Panc1 (cell line): ENCODE measurements around the gene TMEM167A. TPM values are rescaled to one million over a fixed set of nuclear protein-coding genes. Genes with fewer than 3 reads are reported as not detected.

Experiments
- ATAC-seq: fragments of 200-7000 bp; cut with Tn5 transposase; 2 replicates; pipeline ENCODE4 v1.9.1; 2020; ENCODE audit warnings: mild to moderate bottlenecking, moderate library complexity
- BruUV-seq: library from RNA; stranded (reverse); fragments of 400-500 nt; replicated peaks from 2 replicates; lab custom pipeline; 2021; lab: Mats Ljungman, UMichigan
- CTCF ChIA-PET: fragments of 300-600 bp; sonication (Branson Sonifier 250); formaldehyde crosslinking; loops from one replicate; lab custom pipeline; 2022; ENCODE audit warnings: antibody characterized with exemption; lab: Charles Lee
- POLR2A ChIA-PET: fragments of 300-600 bp; sonication (Branson Sonifier 250); formaldehyde crosslinking; loops from one replicate; lab custom pipeline; 2022; ENCODE audit warnings: antibody characterized with exemption; lab: Charles Lee
- DNase-seq: peaks from one replicate; pipeline ENCODE4 v3.0.0-alpha.2; 2010; ENCODE audit warnings: low read depth, low spot score
- H3K27ac ChIP-seq: 2 replicates; pipeline ENCODE4 v1.5.1; 2011; ENCODE audit warnings: mild to moderate bottlenecking, low read length, inconsistent platforms
- H3K27me3 ChIP-seq: fragments of 200-500 bp; sonication (Bioruptor generic); 2 replicates; pipeline ENCODE4 v1.6.0; 2014; ENCODE audit warnings: low read length, inconsistent platforms; ENCODE audit not compliant: control insufficient read depth, insufficient read depth
- H3K36me3 ChIP-seq: fragments of 200-500 bp; sonication (Bioruptor generic); 2 replicates; pipeline ENCODE4 v1.5.1; 2014; ENCODE audit warnings: inconsistent platforms, mild to moderate bottlenecking, low read length, moderate library complexity; ENCODE audit not compliant: control insufficient read depth, insufficient read depth
- H3K4me1 ChIP-seq: 2 replicates; pipeline ENCODE4 v1.5.1; 2011; ENCODE audit warnings: inconsistent platforms, mild to moderate bottlenecking, low read length, moderate library complexity; ENCODE audit not compliant: control insufficient read depth, insufficient read depth
- H3K4me3 ChIP-seq, 2 experiments: 2 replicates each; pipeline ENCODE4 v1.5.1; 2011 to 2012; ENCODE audit warnings: low read depth in 2 of 2, low read length in 2 of 2, mild to moderate bottlenecking in 2 of 2, inconsistent platforms in 1 of 2, moderate library complexity in 1 of 2
- H3K9me3 ChIP-seq: fragments of 200-500 bp; sonication (Bioruptor generic); 2 replicates; pipeline ENCODE4 v1.5.1; 2014; ENCODE audit warnings: low read depth, mild to moderate bottlenecking, inconsistent platforms, low read length, moderate library complexity; ENCODE audit not compliant: control insufficient read depth, insufficient read depth
- POLR2AphosphoS5 ChIP-seq: IDR thresholded peaks from 2 replicates; pipeline ENCODE4 v1.6.1; 2012; ENCODE audit warnings: mild to moderate bottlenecking, low read depth, low read length, moderate library complexity
- SIN3A ChIP-seq: IDR thresholded peaks from 2 replicates; pipeline ENCODE4 v1.6.1; 2012; ENCODE audit warnings: low read depth, mild to moderate bottlenecking, low read length, moderate library complexity, borderline replicate concordance; ENCODE audit not compliant: insufficient read depth
- TCF7L2 ChIP-seq: IDR thresholded peaks from 2 replicates; pipeline ENCODE4 v1.6.1; 2011; ENCODE audit warnings: mild to moderate bottlenecking, low read depth, low read length, inconsistent platforms
- in situ Hi-C: cut with HindIII; loops from 2 replicates; pipeline ENCODE4 v1.10.0; 2016; ENCODE audit warnings: low sequenced_read_pairs, low pct_unique_long_range_greater_than_20kb
- intact Hi-C: fragments of 100-400 bp; cut with micrococcal nuclease; formaldehyde crosslinking; loops from one replicate; pipeline ENCODE4 v1.10.0; 2022; ENCODE audit not compliant: unreplicated experiment
- total RNA-seq: library from RNA; stranded (reverse); gene quantifications from one replicate; pipeline ENCODE4 v1.2.1, GENCODE V29; 2021; ENCODE audit not compliant: unreplicated experiment
- TF ChIP-seq, protein P1 (sequence below), 2 experiments: IDR thresholded peaks; 2 replicates each; pipeline ENCODE4 v1.6.1; 2011 to 2012; ENCODE audit warnings: low read depth in 2 of 2, control low read depth in 1 of 2, low read length in 1 of 2, mild to moderate bottlenecking in 1 of 2, moderate library complexity in 1 of 2; ENCODE audit not compliant: insufficient read depth in 1 of 2
- TF ChIP-seq, protein P2 (sequence below): fragments of 450-650 bp; IDR thresholded peaks from 2 replicates; pipeline ENCODE4 v1.5.1; 2017; ENCODE audit warnings: mild to moderate bottlenecking

Gene TMEM167A
- total RNA-seq, 1 experiment from 2014 or later, result 117 TPM

GRCh38 chr5:83003791-83004190 lies 73.4 kb downstream of the TMEM167A start:
- ChIA-PET CTCF (no interaction called here), POLR2A (no interaction called here)
- DNase-seq (no peak), ATAC-seq (no peak)
- TF ChIP-seq POLR2AphosphoS5, result no peak
- TF ChIP-seq, protein P1, sequence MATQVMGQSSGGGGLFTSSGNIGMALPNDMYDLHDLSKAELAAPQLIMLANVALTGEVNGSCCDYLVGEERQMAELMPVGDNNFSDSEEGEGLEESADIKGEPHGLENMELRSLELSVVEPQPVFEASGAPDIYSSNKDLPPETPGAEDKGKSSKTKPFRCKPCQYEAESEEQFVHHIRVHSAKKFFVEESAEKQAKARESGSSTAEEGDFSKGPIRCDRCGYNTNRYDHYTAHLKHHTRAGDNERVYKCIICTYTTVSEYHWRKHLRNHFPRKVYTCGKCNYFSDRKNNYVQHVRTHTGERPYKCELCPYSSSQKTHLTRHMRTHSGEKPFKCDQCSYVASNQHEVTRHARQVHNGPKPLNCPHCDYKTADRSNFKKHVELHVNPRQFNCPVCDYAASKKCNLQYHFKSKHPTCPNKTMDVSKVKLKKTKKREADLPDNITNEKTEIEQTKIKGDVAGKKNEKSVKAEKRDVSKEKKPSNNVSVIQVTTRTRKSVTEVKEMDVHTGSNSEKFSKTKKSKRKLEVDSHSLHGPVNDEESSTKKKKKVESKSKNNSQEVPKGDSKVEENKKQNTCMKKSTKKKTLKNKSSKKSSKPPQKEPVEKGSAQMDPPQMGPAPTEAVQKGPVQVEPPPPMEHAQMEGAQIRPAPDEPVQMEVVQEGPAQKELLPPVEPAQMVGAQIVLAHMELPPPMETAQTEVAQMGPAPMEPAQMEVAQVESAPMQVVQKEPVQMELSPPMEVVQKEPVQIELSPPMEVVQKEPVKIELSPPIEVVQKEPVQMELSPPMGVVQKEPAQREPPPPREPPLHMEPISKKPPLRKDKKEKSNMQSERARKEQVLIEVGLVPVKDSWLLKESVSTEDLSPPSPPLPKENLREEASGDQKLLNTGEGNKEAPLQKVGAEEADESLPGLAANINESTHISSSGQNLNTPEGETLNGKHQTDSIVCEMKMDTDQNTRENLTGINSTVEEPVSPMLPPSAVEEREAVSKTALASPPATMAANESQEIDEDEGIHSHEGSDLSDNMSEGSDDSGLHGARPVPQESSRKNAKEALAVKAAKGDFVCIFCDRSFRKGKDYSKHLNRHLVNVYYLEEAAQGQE (IDR thresholded peaks at IDR 0.05; ENCODE audit: insufficient read depth in 1 of 2, low read depth in 2 of 2, low read length in 1 of 2), result no peak
- TF ChIP-seq, protein P2, sequence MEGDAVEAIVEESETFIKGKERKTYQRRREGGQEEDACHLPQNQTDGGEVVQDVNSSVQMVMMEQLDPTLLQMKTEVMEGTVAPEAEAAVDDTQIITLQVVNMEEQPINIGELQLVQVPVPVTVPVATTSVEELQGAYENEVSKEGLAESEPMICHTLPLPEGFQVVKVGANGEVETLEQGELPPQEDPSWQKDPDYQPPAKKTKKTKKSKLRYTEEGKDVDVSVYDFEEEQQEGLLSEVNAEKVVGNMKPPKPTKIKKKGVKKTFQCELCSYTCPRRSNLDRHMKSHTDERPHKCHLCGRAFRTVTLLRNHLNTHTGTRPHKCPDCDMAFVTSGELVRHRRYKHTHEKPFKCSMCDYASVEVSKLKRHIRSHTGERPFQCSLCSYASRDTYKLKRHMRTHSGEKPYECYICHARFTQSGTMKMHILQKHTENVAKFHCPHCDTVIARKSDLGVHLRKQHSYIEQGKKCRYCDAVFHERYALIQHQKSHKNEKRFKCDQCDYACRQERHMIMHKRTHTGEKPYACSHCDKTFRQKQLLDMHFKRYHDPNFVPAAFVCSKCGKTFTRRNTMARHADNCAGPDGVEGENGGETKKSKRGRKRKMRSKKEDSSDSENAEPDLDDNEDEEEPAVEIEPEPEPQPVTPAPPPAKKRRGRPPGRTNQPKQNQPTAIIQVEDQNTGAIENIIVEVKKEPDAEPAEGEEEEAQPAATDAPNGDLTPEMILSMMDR, result no peak
- TF ChIP-seq SIN3A, result no peak
- no peak for TF ChIP-seq TCF7L2
- H3K9me3 ChIP-seq, result no peaks in the 10 kb centered on the region
- intact Hi-C loops, result no loop called here
- in situ Hi-C loops, result no loop called here
- no peaks in the 10 kb centered on the region for H3K4me1 ChIP-seq
- H3K4me3 ChIP-seq, result no peak overlapping the region
- no peak overlapping the region for H3K27ac ChIP-seq
- BruUV-seq, result no TSS peak
- H3K27me3 ChIP-seq, result no peaks in the 10 kb centered on the region; the same call in 1 of the 2 replicates
- H3K36me3 ChIP-seq, result no peaks in the 10 kb centered on the region

Other genes starting within 250 kb of the TMEM167A start
- 12.5 TPM for gene XRCC4, start 153 bp upstream of the TMEM167A start, total RNA-seq